Calu3 (cell line): Measurements from ENCODE around the gene NFKBIA. TPM values are rescaled to one million over a fixed set of nuclear protein-coding genes. Genes with fewer than 3 reads are reported as not detected.

Experiments
- BruUV-seq: library from RNA; stranded (reverse); fragments of 400-500 nt; replicated peaks from 2 replicates; lab custom pipeline; 2021; lab: Mats Ljungman, UMichigan
- CTCF ChIA-PET: fragments of 300-600 bp; sonication (Branson Sonifier 250); formaldehyde crosslinking; loops from one replicate; lab custom pipeline; 2022; ENCODE audit warnings: antibody characterized with exemption; lab: Charles Lee
- DNase-seq: peaks from one replicate; pipeline ENCODE4 v3.0.0; 2022
- H3K27ac Mint-ChIP-seq: one replicate; pipeline ENCODE4 v1.8.0; 2022; ENCODE audit warnings: mixed read lengths; ENCODE audit not compliant: unreplicated experiment
- H3K27me3 Mint-ChIP-seq: one replicate; pipeline ENCODE4 v1.8.0; 2022; ENCODE audit warnings: mixed read lengths; ENCODE audit not compliant: unreplicated experiment
- H3K36me3 Mint-ChIP-seq: one replicate; pipeline ENCODE4 v1.8.0; 2022; ENCODE audit warnings: mild to moderate bottlenecking, moderate library complexity, mixed read lengths; ENCODE audit not compliant: insufficient read depth, unreplicated experiment
- H3K4me1 Mint-ChIP-seq: one replicate; pipeline ENCODE4 v1.8.0; 2022; ENCODE audit warnings: mild to moderate bottlenecking, low read depth, mixed read lengths; ENCODE audit not compliant: unreplicated experiment
- H3K4me3 Mint-ChIP-seq: one replicate; pipeline ENCODE4 v1.8.0; 2022; ENCODE audit warnings: mild to moderate bottlenecking, low read depth, moderate library complexity, mixed read lengths; ENCODE audit not compliant: unreplicated experiment
- H3K9me3 Mint-ChIP-seq: one replicate; pipeline ENCODE4 v1.8.0; 2022; ENCODE audit warnings: low read depth, mixed read lengths; ENCODE audit not compliant: unreplicated experiment
- CTCF ChIP-seq: fragments of 200-600 bp; IDR thresholded peaks from one replicate; pipeline ENCODE4 v1.8.0; 2022; ENCODE audit warnings: antibody characterized with exemption; ENCODE audit not compliant: unreplicated experiment
- intact Hi-C: fragments of 100-400 bp; cut with micrococcal nuclease; formaldehyde crosslinking; loops from one replicate; pipeline ENCODE4 v1.10.0; 2022; ENCODE audit not compliant: unreplicated experiment
- total RNA-seq: library from RNA; stranded (reverse); gene quantifications from 2 replicates; pipeline ENCODE4 v1.2.3, GENCODE V29; 2022

NFKBIA gene
- total RNA-seq, 1 experiment from 2014 or later: 111 TPM

GRCh38 chr14:35420036-35420811 lies 15.7 kb upstream of the NFKBIA start:
- DNase-seq: no peak
- Mint-ChIP-seq H3K27ac (no peak overlapping the region), H3K9me3 (no peaks in the 10 kb centered on the region), H3K4me1 (peaks cover 25% of the 10 kb centered on the region), H3K27me3 (no peaks in the 10 kb centered on the region), H3K4me3 (no peak overlapping the region), H3K36me3 (no peaks in the 10 kb centered on the region)
- no peak for TF ChIP-seq CTCF
- CTCF ChIA-PET: interaction anchor here (0.6 kb wide), 2 partner anchors 247 to 807 kb away, joined by 3 to 4 read pairs; no protein-coding TSS in a partner anchor
- BruUV-seq: no TSS peak
- intact Hi-C loops: loop anchor here (5.0 to 10.0 kb wide), 2 partner anchors 267 to 745 kb away; no protein-coding TSS in a partner anchor

GRCh38 chr14:35419429-35419841 lies 14.9 kb upstream of the NFKBIA start:
- no peak for TF ChIP-seq CTCF
- no TSS peak for BruUV-seq
- no peak for DNase-seq
- intact Hi-C loops: no loop called here
- Mint-ChIP-seq H3K27ac (no peak overlapping the region), H3K36me3 (no peaks in the 10 kb centered on the region), H3K4me3 (no peak overlapping the region), H3K9me3 (no peaks in the 10 kb centered on the region), H3K4me1 (peaks cover 33% of the 10 kb centered on the region), H3K27me3 (no peaks in the 10 kb centered on the region)
- CTCF ChIA-PET: interaction anchor here (0.5 to 0.6 kb wide), 2 partner anchors 101 to 246 kb away, joined by 3 to 4 read pairs; no protein-coding TSS in a partner anchor

- BruUV-seq: no TSS peak
- CTCF ChIA-PET: no interaction called here
Observed at GRCh38 chr14:35418093-35418492, 13.5 kb upstream of the NFKBIA start.

More at GRCh38 chr14:35418093-35418492, 13.5 kb upstream of the NFKBIA start:
- Mint-ChIP-seq H3K36me3 (no peaks in the 10 kb centered on the region), H3K4me1 (peaks cover 42% of the 10 kb centered on the region), H3K27ac (no peak overlapping the region), H3K27me3 (no peaks in the 10 kb centered on the region), H3K9me3 (no peaks in the 10 kb centered on the region), H3K4me3 (no peak overlapping the region)
- intact Hi-C loops: no loop called here
- no peak for DNase-seq
- TF ChIP-seq CTCF: no peak
